Heart right ventricle (tissue), 16 donors: Measurements from ENCODE around the gene ACTL10. TPM values are rescaled to one million over a fixed set of nuclear protein-coding genes. Genes with fewer than 3 reads are reported as not detected.

Experiments used
- ATAC-seq, 8 donors: fragments of 200-7000 bp; cut with Tn5 transposase; one replicate each; pipeline ENCODE4 v1.9.1; 2020; ENCODE audit warnings: mild to moderate bottlenecking in 8 of 8, moderate library complexity in 8 of 8, moderate number of reproducible peaks in 1 of 8
- DNase-seq, 2 donors: peaks; one replicate each; pipeline ENCODE4 v3.0.0-alpha.2; 2020
- H3K27ac ChIP-seq, 10 donors: fragments of 200-600 bp; sonication (generic) in 2 of 10; one replicate each; pipeline versions ENCODE4 v1.5.0 to v1.8.0; 2020 to 2022; ENCODE audit warnings: mild to moderate bottlenecking in 3 of 10
- H3K27me3 ChIP-seq, 7 donors: fragments of 200-600 bp; one replicate each; pipeline ENCODE4 v1.8.0; 2021 to 2022; ENCODE audit warnings: mild to moderate bottlenecking in 2 of 7
- H3K36me3 ChIP-seq, 9 donors: fragments of 200-600 bp; sonication (generic) in 1 of 9; one replicate each; pipeline versions ENCODE4 v1.5.0 to v1.8.0; 2020 to 2022; ENCODE audit warnings: mild to moderate bottlenecking in 2 of 9
- H3K4me1 ChIP-seq, 9 donors: fragments of 200-600 bp; sonication (generic) in 1 of 9; one replicate each; pipeline versions ENCODE4 v1.5.0 to v1.8.0; 2020 to 2022; ENCODE audit warnings: mild to moderate bottlenecking in 4 of 9
- H3K4me3 ChIP-seq, 10 donors: fragments of 200-600 bp; sonication (generic) in 2 of 10; one replicate each; pipeline versions ENCODE4 v1.5.0 to v1.8.0; 2020 to 2022; ENCODE audit warnings: mild to moderate bottlenecking in 7 of 10, moderate library complexity in 2 of 10
- H3K9me3 ChIP-seq, 11 donors: fragments of 200-600 bp in 10 of 11; sonication (generic) in 2 of 11; one replicate each; pipeline versions ENCODE4 v1.5.0 to v1.8.0; 2013 to 2022; ENCODE audit warnings: mild to moderate bottlenecking in 2 of 11, control low read depth in 1 of 11, moderate library complexity in 1 of 11
- CTCF ChIP-seq, 9 donors: fragments of 200-600 bp; sonication (generic) in 2 of 9; IDR thresholded peaks; one replicate each; pipeline versions ENCODE4 v1.5.0 to v1.8.0; 2021 to 2022; ENCODE audit warnings: antibody characterized with exemption in 9 of 9, mild to moderate bottlenecking in 5 of 9, moderate library complexity in 1 of 9
- WGBS, 2 donors: extraction: QIAGEN DNeasy Blood & Tissue Kit; methylation state at CpG; one replicate each; pipeline ENCODE4 v1.1.7; 2013; ENCODE audit warnings: inconsistent platforms in 1 of 2; 5-methylcytosine and 5-hydroxymethylcytosine counted together
- intact Hi-C, 10 donors: fragments of 100-400 bp; cut with DNase I; formaldehyde crosslinking; loops; one replicate each; pipeline versions ENCODE4 v1.11.1 to v1.14.2; 2022
- polyA plus RNA-seq, 2 donors: library from polyadenylated mRNA; stranded (reverse); fragments of 200-250 nt; gene quantifications; one replicate each; pipeline ENCODE4 v1.2.3, GENCODE V29; 2013
- total RNA-seq, 10 donors: library from RNA; stranded (reverse); fragmentation: NEBNext Ultra II Directional in 3 of 10; extraction: Animal tissue kit (Norgen Biotek cat#: 25700) in 3 of 10; gene quantifications; one replicate each; pipeline versions ENCODE4 v1.2.1 to v1.2.4, GENCODE V29; 2021 to 2023
- donor health status: Arrhythmogenic right ventricular cardiomyopathy.
- donor health status: ischemic (EF 13 %, LVEDD 7.1; RV severe dilation, severe dysfunction).
- donor health status: healthy with polysubstance abuse.
- donor health status: DM: no; HTN: yes; CAD: no.
- donor health status: DM: no; HTN: no; CAD: no.
- donor health status: ischemic (EF 25% LVEDD 6.9; RV normal size, moderate dysfunction).
- donor health status: ischemic (EF 25% LVEDD 5.7; RV mildly dilated, moderate dysfunction).
- donor health status: healthy.
- donor health status: DM: yes; HTN: yes; CAD: no.
- donor health status: Ischemic cardiomyopathy.
- donor health status: ischemic (EF 35%, LVEDD 5.7; RV mildly dilated, moderate dysfunction).
- donor health status: nonischemic (EF 11% LVEDD 7.7; RV severe dilation, severe dysfunction).
- donor health status: DM: yes; HTN: yes; CAD: no.
- donor health status: PGD.
- donor health status: ischemic (EF 29% LVEDD 5.4; RV normal size, mild dysfunction).
- donor health status: nonischemic (EF 23%, LVEDD 6.1; RV moderate dilation, normal function).

ACTL10 gene
- total and polyA plus RNA-seq, 12 donors, result 0.11 to 1.2 (median 0.30) TPM; not detected in 4

DNA sequence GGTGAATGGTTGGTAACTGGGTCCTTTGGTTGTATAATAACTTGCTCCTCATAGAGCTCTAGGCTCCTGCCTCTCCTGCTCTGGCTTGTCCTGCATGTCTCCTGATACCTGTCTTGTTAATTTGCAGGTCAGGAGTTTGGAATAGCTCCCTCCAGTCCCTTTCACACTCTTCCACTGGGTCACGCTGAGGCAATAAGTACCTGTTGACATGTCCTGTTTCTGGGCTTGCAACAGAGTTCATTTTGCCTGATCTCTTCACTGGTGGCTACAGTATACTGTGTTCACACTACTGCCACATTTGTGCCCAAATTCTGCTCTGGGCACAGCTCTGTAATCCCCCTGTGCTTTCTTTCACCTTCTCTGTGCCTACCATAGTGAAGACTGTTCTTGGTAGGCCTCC is 30.0 kb upstream of the ACTL10 start:
- TF ChIP-seq CTCF (IDR thresholded peaks at IDR 0.05), result no peak
- no peaks in the 10 kb centered on the region for H3K27me3 ChIP-seq
- H3K4me1 ChIP-seq, result peaks cover 0 to 4% (median 0%) of the 10 kb centered on the region in 9 donors
- H3K9me3 ChIP-seq, result no peaks in the 10 kb centered on the region
- ATAC-seq, result no peak
- H3K4me3 ChIP-seq, result no peak overlapping the region
- 39 to 76% methylated on average over 1 of the region's 1 CpG for WGBS, 2 donors
- no peak for DNase-seq
- intact Hi-C loops, result no loop called here
- H3K27ac ChIP-seq, result no peak overlapping the region
- peaks cover 3 to 100% (median 40%) of the 10 kb centered on the region in 9 donors for H3K36me3 ChIP-seq

- H3K27ac ChIP-seq, result no peak overlapping the region
- no peak for TF ChIP-seq CTCF (IDR thresholded peaks at IDR 0.05)
- ATAC-seq (no peak), DNase-seq (no peak)
- H3K36me3 ChIP-seq, result peaks cover 5 to 96% (median 58%) of the 10 kb centered on the region in 9 donors
- intact Hi-C loops, result no loop called here
- H3K4me3 ChIP-seq, result no peak overlapping the region
- peaks cover 0 to 4% (median 0%) of the 10 kb centered on the region in 9 donors for H3K4me1 ChIP-seq
- no peaks in the 10 kb centered on the region for H3K27me3 ChIP-seq
- H3K9me3 ChIP-seq, result no peaks in the 10 kb centered on the region
- whole genome bisulfite sequencing, 2 donors, result 76 to 80% methylated on average over 13 of the region's 13 CpGs
Measured at GRCh38 chr20:33640287-33640686, 26.5 kb upstream of the ACTL10 start.

DNA sequence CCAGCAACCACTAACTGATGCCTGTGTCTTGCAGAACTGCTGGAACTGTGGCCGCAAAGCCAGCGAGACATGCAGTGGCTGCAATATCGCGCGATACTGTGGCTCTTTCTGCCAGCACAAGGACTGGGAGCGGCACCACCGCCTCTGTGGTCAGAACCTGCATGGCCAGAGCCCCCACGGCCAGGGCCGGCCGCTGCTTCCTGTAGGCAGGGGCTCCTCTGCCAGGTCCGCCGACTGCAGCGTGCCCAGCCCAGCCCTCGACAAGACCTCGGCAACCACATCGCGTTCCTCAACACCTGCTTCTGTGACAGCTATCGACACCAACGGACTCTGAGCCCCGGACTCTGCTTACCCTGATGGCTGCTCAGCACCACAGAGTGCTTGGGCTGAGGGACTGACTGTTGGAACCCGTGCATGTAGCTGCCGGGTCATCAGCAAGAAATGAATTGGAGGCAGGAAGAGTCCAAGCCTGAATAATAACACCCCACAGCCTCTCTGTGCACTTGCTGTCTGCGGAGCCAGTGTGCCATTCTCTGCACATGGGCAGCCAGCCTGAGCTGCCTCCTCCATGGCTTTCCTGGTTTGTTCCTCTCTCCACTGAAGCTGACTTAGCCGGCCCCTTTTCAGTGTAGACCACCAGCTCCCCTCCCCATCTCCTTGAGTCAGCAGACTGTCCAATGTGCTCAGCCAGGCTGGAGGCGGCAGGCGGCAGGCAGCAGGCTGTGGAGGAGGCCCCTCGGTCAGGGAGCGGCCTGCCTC is 22.3 kb upstream of the ACTL10 start:
- Histone ChIP-seq H3K4me1 (peaks cover 0 to 33% (median 25%) of the 10 kb centered on the region in 9 donors), H3K4me3 (no peak overlapping the region), H3K9me3 (no peaks in the 10 kb centered on the region), H3K36me3 (peaks cover 5 to 70% (median 45%) of the 10 kb centered on the region in 9 donors), H3K27ac (no peak overlapping the region), H3K27me3 (no peaks in the 10 kb centered on the region)
- 85 to 90% methylated on average over 28 of the region's 28 CpGs for WGBS, 2 donors
- ATAC-seq (no peak), DNase-seq (no peak)
- intact Hi-C loops, result loop anchor here in 1 of 10 donors (5.0 kb wide), 1 partner anchor 187 kb away; no protein-coding TSS in a partner anchor
- no peak for TF ChIP-seq CTCF (IDR thresholded peaks at IDR 0.05)

DNA sequence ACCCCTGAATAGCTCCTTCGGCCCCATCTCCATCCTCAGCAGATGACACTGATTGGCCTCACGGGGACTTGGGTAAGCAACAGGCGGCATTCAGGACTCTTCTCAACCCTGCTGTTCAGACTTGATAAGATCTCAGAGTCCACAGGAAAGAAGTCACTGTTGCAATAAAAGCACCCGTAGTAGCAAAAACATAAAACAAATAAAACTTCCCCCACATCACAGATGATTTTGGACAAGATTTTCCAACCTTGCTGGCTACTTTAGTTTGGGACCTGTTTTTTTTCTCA is 21.7 kb upstream of the ACTL10 start:
- TF ChIP-seq CTCF (IDR thresholded peaks at IDR 0.05), result no peak
- Histone ChIP-seq H3K4me3 (no peak overlapping the region), H3K9me3 (no peaks in the 10 kb centered on the region), H3K4me1 (peaks cover 0 to 34% (median 28%) of the 10 kb centered on the region in 9 donors), H3K27ac (no peak overlapping the region), H3K36me3 (peaks cover 5 to 65% (median 43%) of the 10 kb centered on the region in 9 donors), H3K27me3 (no peaks in the 10 kb centered on the region)
- intact Hi-C loops, result loop anchor here in 1 of 10 donors (5.0 kb wide), 1 partner anchor 188 kb away; no protein-coding TSS in a partner anchor
- DNase-seq (no peak), ATAC-seq (no peak)
- WGBS, 2 donors, result 78 to 79% methylated on average over 4 of the region's 4 CpGs
